GM19043 (cell line): ENCODE measurements around the gene ATF7.
"Not testable (repeated sequence)": the region's sequence is repeated elsewhere in the genome, so short reads cannot be mapped to it uniquely, and the experiment has no call there.

Experiments
- ATAC-seq: cut with Tn5 transposase; IDR thresholded peaks from one replicate; pipeline ENCODE4 v1.9.1; 2021; ENCODE audit warnings: low read depth; ENCODE audit not compliant: unreplicated experiment

Gene ATF7

DNA sequence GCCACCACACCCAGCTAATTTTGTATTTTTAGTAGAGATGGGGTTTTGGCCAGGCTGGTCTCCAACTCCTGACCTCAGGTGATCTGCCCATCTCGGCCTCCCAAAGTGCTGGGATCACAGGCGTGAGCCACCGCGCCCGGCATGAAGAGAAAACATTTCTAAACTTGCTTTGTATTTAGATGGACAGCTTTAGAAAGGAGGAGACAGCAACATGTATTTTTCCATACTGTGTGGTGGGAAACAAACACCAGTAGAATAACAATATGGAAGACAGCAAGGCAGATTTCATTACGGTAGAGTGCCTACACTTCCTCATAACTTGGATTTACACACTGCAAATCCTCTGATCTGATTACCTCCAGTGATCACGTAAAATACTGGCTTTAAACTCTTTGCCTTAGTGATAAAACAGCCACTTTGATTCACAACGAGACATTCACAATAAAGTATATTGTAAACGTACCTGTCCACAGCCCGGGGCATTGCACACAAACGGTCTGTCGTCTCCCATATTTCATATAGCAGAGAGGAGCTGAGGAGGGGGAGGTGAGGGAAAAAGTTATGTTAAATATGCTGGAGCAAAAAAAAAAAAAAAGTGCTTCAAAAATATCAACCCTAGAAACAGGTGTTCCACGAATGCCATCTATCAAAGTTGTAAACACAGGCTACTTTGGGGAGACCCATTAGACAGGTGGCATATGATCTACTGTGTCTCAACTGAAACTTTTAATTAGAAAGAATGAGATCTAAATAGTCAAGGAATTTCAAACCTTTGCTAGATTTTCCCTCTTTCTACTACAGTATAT, 25.5 kb downstream of the ATF7 start:
- no peak for ATAC-seq

GRCh38 chr12:53599579-53599978, 26.6 kb downstream of the ATF7 start:
- no peak for ATAC-seq

- ATAC-seq: not testable (repeated sequence)
Observed at GRCh38 chr12:53598971-53599370, 27.2 kb downstream of the ATF7 start.

- ATAC-seq: no peak
Observed at GRCh38 chr12:53596920-53597363, 29.2 kb downstream of the ATF7 start.

DNA sequence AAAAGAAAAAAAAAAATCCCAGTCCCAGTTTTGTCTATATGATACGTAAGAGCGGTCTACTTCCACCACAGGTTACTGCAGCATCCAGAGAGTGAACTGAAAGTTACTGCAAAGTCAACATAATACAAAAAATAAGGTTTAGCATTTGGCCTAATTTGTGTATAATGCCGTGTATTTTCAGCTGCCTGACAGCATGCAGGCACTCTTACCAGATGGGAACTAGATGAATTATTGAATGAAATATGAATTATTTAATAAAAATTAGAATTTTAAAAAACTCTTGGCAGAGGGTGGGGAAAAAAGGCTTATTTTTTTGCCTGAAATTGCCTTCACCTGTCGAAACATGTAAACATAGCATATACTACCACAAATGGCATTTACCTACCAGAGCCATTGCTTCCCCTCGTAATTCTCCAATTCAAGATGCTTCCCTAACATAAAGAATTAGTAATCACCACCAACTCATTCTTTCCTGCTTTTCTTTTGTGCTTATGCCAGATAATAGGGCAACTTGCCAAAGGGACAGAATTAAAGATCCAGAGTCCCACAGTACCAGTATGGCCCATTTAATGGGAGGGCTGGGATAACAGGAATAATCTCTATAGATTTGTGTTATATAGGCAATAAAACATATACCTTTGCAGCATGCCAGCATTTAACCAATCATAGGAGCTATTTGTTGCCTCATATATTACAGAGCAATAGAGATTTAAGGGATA, 31.1 kb downstream of the ATF7 start:
- ATAC-seq: no peak

DNA sequence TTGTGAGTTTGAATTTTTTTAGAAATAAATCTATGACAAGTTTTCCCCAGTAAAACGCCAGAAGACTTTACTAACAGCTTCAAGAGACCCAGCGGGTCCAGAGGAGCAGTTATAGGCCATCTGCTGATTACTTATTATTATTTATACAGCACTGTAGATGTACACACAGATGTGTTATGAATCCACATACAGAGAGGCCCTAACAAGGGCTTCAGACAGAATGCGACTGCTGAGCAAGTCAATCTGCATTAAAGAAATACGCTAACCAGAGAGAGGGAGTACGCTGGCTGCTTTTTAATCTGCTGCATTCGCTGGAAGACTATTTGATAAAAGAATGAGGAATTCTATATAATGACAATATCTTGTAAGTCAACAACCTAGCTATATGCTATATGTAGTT, 32.5 kb downstream of the ATF7 start:
- no peak for ATAC-seq

DNA sequence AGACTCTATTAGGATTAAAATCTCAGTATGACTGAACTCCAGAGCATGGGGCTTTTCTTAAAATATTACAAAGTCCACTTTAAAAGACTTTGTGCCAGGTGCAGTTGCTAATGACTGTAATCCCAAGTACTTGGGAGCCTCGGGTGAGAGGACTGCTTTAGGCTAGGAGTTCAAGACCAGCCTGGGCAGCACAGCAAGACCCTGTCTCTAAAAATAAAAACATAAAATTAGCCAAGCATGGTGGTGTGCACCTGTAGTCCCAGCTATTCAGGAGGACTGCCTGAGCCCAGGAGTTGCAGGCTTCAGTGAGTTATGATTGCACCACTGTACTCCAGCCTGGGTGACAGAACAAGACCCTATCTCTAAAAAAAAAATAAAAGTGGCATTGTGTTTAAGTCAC, 33.2 kb downstream of the ATF7 start:
- ATAC-seq: no peak

- ATAC-seq: no peak
Observed at GRCh38 chr12:53592426-53592825, 33.8 kb downstream of the ATF7 start.

- no peak for ATAC-seq
Observed at GRCh38 chr12:53591301-53592206, 34.6 kb downstream of the ATF7 start.

- ATAC-seq: no peak
Observed at GRCh38 chr12:53590652-53591051, 35.5 kb downstream of the ATF7 start.

DNA sequence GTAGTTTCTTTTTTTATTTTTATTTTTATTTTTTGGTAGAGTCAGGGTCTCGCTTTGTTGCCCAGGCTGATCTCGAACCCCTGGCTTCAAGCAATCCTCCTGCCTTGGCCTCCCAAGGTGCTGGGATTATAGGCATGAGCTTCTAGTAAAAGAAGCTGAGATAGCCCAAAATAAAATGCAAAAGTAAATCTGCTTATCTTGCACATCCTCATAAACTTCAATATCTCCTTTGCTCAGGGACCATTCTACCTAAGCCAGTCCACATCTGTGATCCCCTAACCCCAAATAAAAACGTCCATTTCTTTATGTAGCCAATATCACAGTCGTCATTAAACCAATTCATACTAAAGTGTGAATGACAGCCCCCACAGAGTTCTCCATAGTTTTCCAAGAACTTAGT, 36.3 kb downstream of the ATF7 start:
- no peak for ATAC-seq

GRCh38 chr12:53589423-53589822, 36.8 kb downstream of the ATF7 start:
- no peak for ATAC-seq

DNA sequence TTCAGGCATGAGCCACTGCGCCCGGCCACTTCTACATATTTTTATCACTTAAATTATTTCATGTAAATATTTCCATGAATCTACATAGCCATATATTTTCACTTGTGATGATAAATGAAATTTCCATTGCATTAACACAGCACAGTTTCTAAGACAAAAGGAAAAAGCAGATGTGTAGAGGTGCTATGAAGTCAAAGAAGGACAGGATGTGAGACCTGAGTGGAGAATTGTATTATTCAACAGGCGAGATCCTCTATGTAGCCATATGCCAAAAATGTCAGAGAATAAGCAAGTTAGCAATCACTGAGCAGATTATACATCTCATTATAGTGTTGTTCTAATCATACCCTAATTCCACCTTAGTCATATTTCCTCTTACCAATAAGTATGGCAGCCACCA, 38.1 kb downstream of the ATF7 start:
- no peak for ATAC-seq

DNA sequence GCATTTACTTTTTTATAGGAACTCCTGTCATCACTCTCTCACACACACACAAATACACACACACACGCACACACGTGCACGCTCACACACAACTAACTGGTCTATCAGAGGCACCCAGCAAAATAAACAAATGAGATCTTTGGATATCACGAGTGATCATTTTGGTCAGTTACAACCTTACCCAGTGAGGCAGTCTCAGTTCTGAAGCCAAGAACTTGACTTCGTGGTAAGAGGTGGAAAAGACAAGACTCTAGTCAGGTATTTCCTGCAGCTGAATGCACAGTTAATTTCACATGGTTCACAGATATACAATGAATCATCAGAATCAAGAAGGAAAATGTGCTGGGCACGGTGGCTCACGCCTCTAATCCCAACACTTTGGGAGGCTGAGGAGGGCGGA, 39.4 kb downstream of the ATF7 start:
- ATAC-seq: no peak

DNA sequence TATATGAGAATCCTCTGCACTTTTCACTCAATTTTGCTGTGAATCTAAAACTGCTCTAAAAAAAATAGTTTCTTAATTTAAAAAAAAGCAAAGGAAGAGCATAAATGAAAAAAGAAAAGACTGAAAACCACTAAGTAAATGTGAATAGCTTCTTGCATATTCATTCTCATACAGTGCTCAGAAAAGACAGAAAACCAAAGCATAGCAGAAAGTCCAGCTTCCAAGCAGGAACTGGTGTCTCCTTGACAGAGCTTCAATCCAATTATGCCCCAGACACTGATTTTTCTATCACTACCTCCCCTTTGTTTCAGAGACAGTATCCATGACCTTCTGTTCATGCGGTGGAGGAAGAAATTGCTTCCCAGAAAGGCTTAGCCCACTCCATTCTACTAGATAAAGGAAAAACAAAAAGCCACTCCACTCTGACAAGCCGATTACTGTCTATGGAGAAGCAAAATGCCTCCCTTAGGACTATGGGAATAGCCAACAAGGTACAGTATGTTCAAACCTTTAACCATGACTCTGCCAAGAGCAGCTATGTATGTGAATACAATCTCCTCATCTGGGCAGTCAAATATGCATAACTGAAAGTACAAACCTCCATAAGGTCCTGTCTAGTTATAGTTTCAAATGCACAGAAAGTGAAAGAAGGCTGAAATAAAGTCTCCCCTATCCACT, 40.6 kb downstream of the ATF7 start:
- ATAC-seq: peak; percentile 77

DNA sequence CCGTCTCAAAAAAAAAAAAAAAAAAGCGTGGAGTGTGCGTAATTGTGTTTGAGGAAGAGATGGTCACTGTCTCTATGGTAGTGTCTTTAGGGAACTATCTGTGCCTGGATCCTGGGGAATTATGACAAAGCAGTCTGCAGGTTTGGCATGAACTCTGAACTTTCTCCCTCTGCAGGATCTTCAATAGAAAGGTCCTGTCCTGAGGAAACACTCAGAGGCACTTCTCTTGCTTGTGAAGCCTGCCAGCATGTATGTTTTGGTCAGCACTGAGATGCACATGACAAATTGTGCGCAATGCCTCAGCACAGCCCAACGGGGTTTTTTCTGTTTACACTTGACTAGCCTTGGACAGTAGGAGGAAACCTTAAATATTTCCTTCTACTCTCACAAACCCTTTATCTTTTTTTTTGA, 46.6 kb downstream of the ATF7 start:
- peak; percentile 61 for ATAC-seq

GRCh38 chr12:53578783-53579182, 47.4 kb downstream of the ATF7 start:
- no peak for ATAC-seq

- ATAC-seq: peak; percentile 50
Observed at GRCh38 chr12:53577941-53578352, 48.2 kb downstream of the ATF7 start.

DNA sequence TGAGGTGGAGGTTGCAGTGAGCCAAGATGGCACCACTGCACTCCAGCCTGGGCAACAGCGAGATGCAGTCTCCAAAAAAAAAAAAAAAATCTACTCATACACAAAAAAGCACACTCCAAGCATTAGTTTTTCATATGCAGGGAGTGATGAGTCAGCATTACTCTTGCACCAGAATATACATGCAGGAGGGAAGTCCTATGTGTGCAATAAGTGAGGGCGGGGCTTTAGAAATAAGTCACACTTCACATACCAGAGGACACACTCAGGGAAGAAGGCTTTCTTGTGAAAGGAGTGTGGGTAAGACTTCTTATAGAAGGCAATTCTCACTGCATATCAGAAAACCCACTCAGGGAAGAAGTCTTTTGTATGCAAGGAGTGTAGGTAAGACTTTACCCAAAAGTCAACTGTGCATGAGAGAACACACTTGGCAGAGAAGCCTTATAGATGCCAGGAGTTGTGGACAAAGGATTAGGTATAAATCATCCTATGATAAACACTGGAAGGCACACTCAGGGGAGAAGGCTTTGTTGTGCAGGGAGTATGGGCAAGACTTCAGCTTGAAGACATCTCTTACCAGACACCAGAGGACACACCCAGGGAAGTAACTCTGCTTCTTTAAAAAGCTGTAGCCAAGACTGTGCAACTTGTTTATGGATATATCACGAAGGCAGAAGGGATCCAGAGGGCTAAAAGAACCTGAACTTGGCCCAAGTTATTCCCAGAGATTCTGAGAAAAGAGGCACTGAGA, 50.5 kb downstream of the ATF7 start:
- ATAC-seq: no peak
